ENCODE data around the gene ADAMTSL1. TPM values are rescaled to one million over a fixed set of nuclear protein-coding genes. Genes with fewer than 3 reads are reported as not detected.

The ADAMTSL1 gene
- total RNA-seq, 2 experiments from 2014 or later = not detected

- Mint-ChIP-seq H3K9me3 (no peaks in the 10 kb centered on the region), H3K36me3 (ENCODE audit: low read depth) (no peaks in the 10 kb centered on the region), H3K4me3 (no peak overlapping the region), H3K4me1 (no peaks in the 10 kb centered on the region), H3K27me3 (peaks cover 26% of the 10 kb centered on the region), H3K27ac (no peak overlapping the region)
- POLR2A ChIA-PET = no interaction called here
- CTCF ChIA-PET = no interaction called here
- no peak for DNase-seq
Measured at GRCh38 chr9:18477719-18478118, 3.8 kb downstream of the ADAMTSL1 start.

GRCh38 chr9:18478501-18479361, 4.8 kb downstream of the ADAMTSL1 start:
- ChIA-PET CTCF (no interaction called here), POLR2A (no interaction called here)
- no peak overlapping the region for H3K27ac Mint-ChIP-seq
- no peaks in the 10 kb centered on the region for H3K9me3 Mint-ChIP-seq
- peaks cover 22% of the 10 kb centered on the region for H3K27me3 Mint-ChIP-seq
- H3K4me3 Mint-ChIP-seq = no peak overlapping the region
- H3K4me1 Mint-ChIP-seq = no peaks in the 10 kb centered on the region
- DNase-seq = no peak
- no peaks in the 10 kb centered on the region for H3K36me3 Mint-ChIP-seq (ENCODE audit: low read depth)

- Mint-ChIP-seq H3K9me3 (no peaks in the 10 kb centered on the region), H3K36me3 (ENCODE audit: low read depth) (no peaks in the 10 kb centered on the region), H3K27me3 (peaks cover 16% of the 10 kb centered on the region), H3K27ac (no peak overlapping the region), H3K4me1 (no peaks in the 10 kb centered on the region), H3K4me3 (no peak overlapping the region)
- ChIA-PET POLR2A (no interaction called here), CTCF (no interaction called here)
- no peak for DNase-seq
Measured at GRCh38 chr9:18479405-18479804, 5.5 kb downstream of the ADAMTSL1 start.

GRCh38 chr9:18480662-18481093, 6.7 kb downstream of the ADAMTSL1 start:
- H3K27me3 Mint-ChIP-seq = peaks cover 8% of the 10 kb centered on the region
- H3K9me3 Mint-ChIP-seq = no peaks in the 10 kb centered on the region
- H3K4me1 Mint-ChIP-seq = no peaks in the 10 kb centered on the region

GRCh38 chr9:18482371-18482770, 8.4 kb downstream of the ADAMTSL1 start:
- no peaks in the 10 kb centered on the region for H3K4me1 Mint-ChIP-seq
- POLR2A ChIA-PET = no interaction called here
- H3K36me3 Mint-ChIP-seq (ENCODE audit: low read depth) = no peaks in the 10 kb centered on the region

More at GRCh38 chr9:18480662-18481093, 6.7 kb downstream of the ADAMTSL1 start:
- ChIA-PET POLR2A (no interaction called here), CTCF (no interaction called here)
- DNase-seq = no peak
- Mint-ChIP-seq H3K27ac (no peak overlapping the region), H3K4me3 (no peak overlapping the region), H3K36me3 (ENCODE audit: low read depth) (no peaks in the 10 kb centered on the region)

GRCh38 chr9:18485714-18486113, 11.8 kb downstream of the ADAMTSL1 start:
- H3K27ac Mint-ChIP-seq = no peak overlapping the region
- H3K9me3 Mint-ChIP-seq = no peaks in the 10 kb centered on the region
- no peak for DNase-seq
- ChIA-PET CTCF (no interaction called here), POLR2A (no interaction called here)
- no peaks in the 10 kb centered on the region for H3K36me3 Mint-ChIP-seq (ENCODE audit: low read depth)
- peaks cover 2% of the 10 kb centered on the region for H3K27me3 Mint-ChIP-seq
- H3K4me1 Mint-ChIP-seq = no peaks in the 10 kb centered on the region
- H3K4me3 Mint-ChIP-seq = no peak overlapping the region

More at GRCh38 chr9:18482371-18482770, 8.4 kb downstream of the ADAMTSL1 start:
- CTCF ChIA-PET = no interaction called here
- DNase-seq = no peak
- H3K27ac Mint-ChIP-seq = no peak overlapping the region
- peaks cover 5% of the 10 kb centered on the region for H3K27me3 Mint-ChIP-seq
- H3K4me3 Mint-ChIP-seq = no peak overlapping the region
- no peaks in the 10 kb centered on the region for H3K9me3 Mint-ChIP-seq

GRCh38 chr9:18487611-18488010, 13.7 kb downstream of the ADAMTSL1 start:
- Mint-ChIP-seq H3K4me3 (no peak overlapping the region), H3K4me1 (no peaks in the 10 kb centered on the region), H3K27ac (no peak overlapping the region), H3K27me3 (no peaks in the 10 kb centered on the region), H3K36me3 (ENCODE audit: low read depth) (no peaks in the 10 kb centered on the region), H3K9me3 (no peaks in the 10 kb centered on the region)
- ChIA-PET CTCF (no interaction called here), POLR2A (no interaction called here)
- DNase-seq = no peak

GRCh38 chr9:18488886-18489285, 14.9 kb downstream of the ADAMTSL1 start:
- POLR2A ChIA-PET = no interaction called here

GRCh38 chr9:18489861-18490260, 15.9 kb downstream of the ADAMTSL1 start:
- ChIA-PET CTCF (no interaction called here), POLR2A (no interaction called here)

More at GRCh38 chr9:18488886-18489285, 14.9 kb downstream of the ADAMTSL1 start:
- no peaks in the 10 kb centered on the region for H3K9me3 Mint-ChIP-seq
- H3K27ac Mint-ChIP-seq = no peak overlapping the region
- no peaks in the 10 kb centered on the region for H3K36me3 Mint-ChIP-seq (ENCODE audit: low read depth)
- no peak overlapping the region for H3K4me3 Mint-ChIP-seq
- CTCF ChIA-PET = no interaction called here
- DNase-seq = no peak
- H3K4me1 Mint-ChIP-seq = no peaks in the 10 kb centered on the region
- H3K27me3 Mint-ChIP-seq = no peaks in the 10 kb centered on the region

GRCh38 chr9:18490641-18491370, 16.9 kb downstream of the ADAMTSL1 start:
- CTCF ChIA-PET = no interaction called here

More at GRCh38 chr9:18489861-18490260, 15.9 kb downstream of the ADAMTSL1 start:
- Mint-ChIP-seq H3K4me3 (no peak overlapping the region), H3K36me3 (ENCODE audit: low read depth) (no peaks in the 10 kb centered on the region), H3K27me3 (no peaks in the 10 kb centered on the region), H3K27ac (no peak overlapping the region), H3K4me1 (no peaks in the 10 kb centered on the region), H3K9me3 (no peaks in the 10 kb centered on the region)
- no peak for DNase-seq

GRCh38 chr9:18492612-18493011, 18.7 kb downstream of the ADAMTSL1 start:
- ChIA-PET CTCF (no interaction called here), POLR2A (no interaction called here)
- no peak for DNase-seq
- Mint-ChIP-seq H3K27ac (no peak overlapping the region), H3K4me3 (no peak overlapping the region), H3K4me1 (no peaks in the 10 kb centered on the region), H3K27me3 (no peaks in the 10 kb centered on the region), H3K9me3 (no peaks in the 10 kb centered on the region), H3K36me3 (ENCODE audit: low read depth) (no peaks in the 10 kb centered on the region)

More at GRCh38 chr9:18490641-18491370, 16.9 kb downstream of the ADAMTSL1 start:
- POLR2A ChIA-PET = no interaction called here
- H3K9me3 Mint-ChIP-seq = no peaks in the 10 kb centered on the region
- no peak for DNase-seq
- no peak overlapping the region for H3K4me3 Mint-ChIP-seq
- no peaks in the 10 kb centered on the region for H3K36me3 Mint-ChIP-seq (ENCODE audit: low read depth)
- H3K4me1 Mint-ChIP-seq = no peaks in the 10 kb centered on the region
- no peaks in the 10 kb centered on the region for H3K27me3 Mint-ChIP-seq
- no peak overlapping the region for H3K27ac Mint-ChIP-seq

- Mint-ChIP-seq H3K27me3 (no peaks in the 10 kb centered on the region), H3K4me3 (no peak overlapping the region), H3K27ac (no peak overlapping the region), H3K36me3 (ENCODE audit: low read depth) (no peaks in the 10 kb centered on the region), H3K9me3 (no peaks in the 10 kb centered on the region), H3K4me1 (no peaks in the 10 kb centered on the region)
- ChIA-PET CTCF (no interaction called here), POLR2A (no interaction called here)
- no peak for DNase-seq
Measured at GRCh38 chr9:18493451-18493993, 19.6 kb downstream of the ADAMTSL1 start.

GRCh38 chr9:18495065-18495464, 21.1 kb downstream of the ADAMTSL1 start:
- POLR2A ChIA-PET = no interaction called here
- H3K36me3 Mint-ChIP-seq (ENCODE audit: low read depth) = no peaks in the 10 kb centered on the region
- no peak overlapping the region for H3K4me3 Mint-ChIP-seq
- no peak overlapping the region for H3K27ac Mint-ChIP-seq
- CTCF ChIA-PET = no interaction called here
- DNase-seq = no peak
- H3K9me3 Mint-ChIP-seq = no peaks in the 10 kb centered on the region
- no peaks in the 10 kb centered on the region for H3K27me3 Mint-ChIP-seq
- H3K4me1 Mint-ChIP-seq = no peaks in the 10 kb centered on the region
